Hematopoietic multipotent progenitor cell treated with erythropoietin and hydrocortisone succinate and interleukin-3 and kit ligand, for 4 days (in vitro differentiated cells): ENCODE measurements around the gene IL13RA1.
"Not testable (repeated sequence)": the region's sequence is repeated elsewhere in the genome, so short reads cannot be mapped to it uniquely, and the experiment has no call there.

Experiments used
- DNase-seq: peaks from one replicate; pipeline ENCODE4 v3.0.0-alpha.2; 2015

IL13RA1 gene

GRCh38 chrX:118729042-118729652, 1.7 kb downstream of the IL13RA1 start:
- DNase-seq, result no peak

- no peak for DNase-seq
Measured at GRCh38 chrX:118730500-118731247, 3.3 kb downstream of the IL13RA1 start.

- not testable (repeated sequence) for DNase-seq
Measured at GRCh38 chrX:118732551-118732950, 5.1 kb downstream of the IL13RA1 start.

GRCh38 chrX:118734909-118735308, 7.5 kb downstream of the IL13RA1 start:
- DNase-seq, result no peak

- no peak for DNase-seq
Measured at GRCh38 chrX:118736394-118737010, 9.1 kb downstream of the IL13RA1 start.

- no peak for DNase-seq
Measured at GRCh38 chrX:118739577-118739976, 12.2 kb downstream of the IL13RA1 start.

- no peak for DNase-seq
Measured at GRCh38 chrX:118740276-118740889, 13.0 kb downstream of the IL13RA1 start.

GRCh38 chrX:118742176-118742575, 14.8 kb downstream of the IL13RA1 start:
- no peak for DNase-seq

- DNase-seq, result no peak
Measured at GRCh38 chrX:118745570-118745969, 18.2 kb downstream of the IL13RA1 start.

- peak; percentile 49 for DNase-seq
Measured at GRCh38 chrX:118751950-118752783, 24.8 kb downstream of the IL13RA1 start.

GRCh38 chrX:118755633-118756032, 28.2 kb downstream of the IL13RA1 start:
- no peak for DNase-seq

- DNase-seq, result peak; percentile 48
Measured at GRCh38 chrX:118756101-118756500, 28.7 kb downstream of the IL13RA1 start.

GRCh38 chrX:118758511-118758910, 31.1 kb downstream of the IL13RA1 start:
- DNase-seq, result no peak

GRCh38 chrX:118760025-118760424, 32.6 kb downstream of the IL13RA1 start:
- no peak for DNase-seq

GRCh38 chrX:118761939-118762707, 34.7 kb downstream of the IL13RA1 start:
- peak; percentile 36 for DNase-seq

GRCh38 chrX:118763489-118763888, 36.1 kb downstream of the IL13RA1 start:
- no peak for DNase-seq

- DNase-seq, result no peak
Measured at GRCh38 chrX:118764122-118764521, 36.7 kb downstream of the IL13RA1 start.

GRCh38 chrX:118770133-118770760, 42.8 kb downstream of the IL13RA1 start:
- no peak for DNase-seq

- no peak for DNase-seq
Measured at GRCh38 chrX:118772051-118772450, 44.6 kb downstream of the IL13RA1 start.

GRCh38 chrX:118773782-118774181, 46.4 kb downstream of the IL13RA1 start:
- DNase-seq, result no peak

GRCh38 chrX:118779581-118779980, 52.2 kb downstream of the IL13RA1 start:
- DNase-seq, result no peak
